ENCODE results near the gene RAPGEF3.

Gene RAPGEF3

GRCh38 chr12:47790676-47791350 is 32.1 kb upstream of the RAPGEF3 start:
- no peak for DNase-seq

- DNase-seq = no peak
Observed at GRCh38 chr12:47789712-47790489, 31.2 kb upstream of the RAPGEF3 start.

- no peak for DNase-seq
Observed at GRCh38 chr12:47789141-47789540, 30.5 kb upstream of the RAPGEF3 start.

DNA sequence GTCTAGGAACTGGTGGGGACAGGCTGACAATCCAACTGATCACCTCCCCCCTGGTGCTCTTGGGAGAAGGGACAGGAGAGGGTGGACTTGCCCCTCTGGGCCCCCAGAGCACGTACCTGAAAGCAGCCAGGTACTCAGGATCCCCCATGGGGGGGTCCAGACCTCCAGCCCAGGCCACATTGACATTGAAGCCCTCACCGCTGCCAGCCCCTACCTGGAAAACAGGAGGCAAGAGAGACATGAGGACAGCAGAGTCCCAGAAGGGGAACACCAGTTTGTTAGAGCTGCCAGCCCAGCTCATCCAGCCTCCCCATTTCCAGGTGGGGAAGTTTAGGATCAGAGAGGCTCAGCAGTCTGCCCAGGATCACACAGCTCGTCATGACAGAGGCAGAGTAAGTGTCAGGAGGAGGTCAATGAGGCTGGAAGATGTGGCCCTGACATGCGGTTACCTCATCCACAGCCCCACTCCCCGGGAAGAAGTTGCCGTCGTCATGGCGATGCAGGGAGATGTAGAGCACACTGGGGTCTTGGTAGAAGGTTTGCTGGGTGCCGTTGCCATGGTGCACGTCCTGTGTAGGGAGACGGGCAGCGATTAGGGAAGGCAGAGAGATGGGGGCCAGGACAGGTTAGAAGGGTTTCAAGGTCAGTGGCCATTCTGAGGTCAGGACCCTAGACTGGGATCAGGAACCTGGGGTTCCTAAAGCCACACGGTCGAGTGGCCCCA is 29.1 kb upstream of the RAPGEF3 start:
- no peak for DNase-seq

GRCh38 chr12:47786662-47787280 is 28.1 kb upstream of the RAPGEF3 start:
- no peak for DNase-seq

- no peak for DNase-seq
Observed at GRCh38 chr12:47785887-47786661, 27.4 kb upstream of the RAPGEF3 start.

DNA sequence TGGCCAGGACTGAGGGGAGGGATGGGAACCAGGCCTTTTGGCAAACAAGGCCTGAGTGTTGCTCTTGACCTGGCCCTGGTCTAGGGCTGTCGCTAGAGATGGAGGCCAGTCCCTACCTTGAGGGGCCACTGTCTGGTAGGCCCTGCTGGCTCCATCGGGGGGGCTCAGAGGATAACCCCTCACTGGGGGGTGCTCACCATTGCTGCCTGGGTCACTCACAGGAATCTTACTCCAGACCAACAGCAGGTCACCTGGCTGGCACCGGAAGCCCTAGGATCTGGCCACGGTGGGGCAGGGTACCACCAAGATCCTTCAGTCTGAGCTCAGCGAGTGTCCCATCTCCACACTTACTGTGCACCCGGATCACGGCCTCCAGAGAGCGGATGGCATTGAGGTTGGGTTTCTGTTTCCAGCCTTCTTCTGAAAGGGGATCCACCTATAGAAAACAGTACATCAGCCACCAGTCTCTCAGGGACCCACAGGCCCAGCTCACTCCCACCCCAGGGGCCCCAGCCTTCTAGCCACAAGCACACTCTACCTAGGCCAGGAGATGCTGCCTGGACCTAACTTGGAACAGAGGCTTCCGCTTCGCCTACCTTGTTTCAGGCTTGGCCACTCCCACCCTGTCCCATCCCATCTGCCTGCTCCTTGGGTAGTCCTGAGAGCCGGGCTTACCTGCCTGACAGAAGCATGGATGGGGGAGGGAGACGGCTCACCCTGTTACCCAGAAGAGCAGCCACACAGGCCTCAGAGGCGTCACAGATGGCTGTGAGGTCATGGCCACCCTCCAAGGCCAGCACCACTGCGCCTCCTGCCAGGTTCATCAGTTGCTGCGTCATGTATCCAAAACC is 26.6 kb upstream of the RAPGEF3 start:
- DNase-seq = no peak

- no peak for DNase-seq
Observed at GRCh38 chr12:47783821-47784819, 25.4 kb upstream of the RAPGEF3 start.

GRCh38 chr12:47783024-47783755 is 24.5 kb upstream of the RAPGEF3 start:
- no peak for DNase-seq

GRCh38 chr12:47782372-47782770 is 23.7 kb upstream of the RAPGEF3 start:
- no peak for DNase-seq

- peak; percentile 90 for DNase-seq
Observed at GRCh38 chr12:47781479-47782371, 23.0 kb upstream of the RAPGEF3 start.

- DNase-seq = no peak
Observed at GRCh38 chr12:47779943-47780504, 21.3 kb upstream of the RAPGEF3 start.

- DNase-seq = peak; percentile 69
Observed at GRCh38 chr12:47779301-47779942, 20.7 kb upstream of the RAPGEF3 start.

- DNase-seq = no peak
Observed at GRCh38 chr12:47778881-47779280, 20.2 kb upstream of the RAPGEF3 start.

DNA sequence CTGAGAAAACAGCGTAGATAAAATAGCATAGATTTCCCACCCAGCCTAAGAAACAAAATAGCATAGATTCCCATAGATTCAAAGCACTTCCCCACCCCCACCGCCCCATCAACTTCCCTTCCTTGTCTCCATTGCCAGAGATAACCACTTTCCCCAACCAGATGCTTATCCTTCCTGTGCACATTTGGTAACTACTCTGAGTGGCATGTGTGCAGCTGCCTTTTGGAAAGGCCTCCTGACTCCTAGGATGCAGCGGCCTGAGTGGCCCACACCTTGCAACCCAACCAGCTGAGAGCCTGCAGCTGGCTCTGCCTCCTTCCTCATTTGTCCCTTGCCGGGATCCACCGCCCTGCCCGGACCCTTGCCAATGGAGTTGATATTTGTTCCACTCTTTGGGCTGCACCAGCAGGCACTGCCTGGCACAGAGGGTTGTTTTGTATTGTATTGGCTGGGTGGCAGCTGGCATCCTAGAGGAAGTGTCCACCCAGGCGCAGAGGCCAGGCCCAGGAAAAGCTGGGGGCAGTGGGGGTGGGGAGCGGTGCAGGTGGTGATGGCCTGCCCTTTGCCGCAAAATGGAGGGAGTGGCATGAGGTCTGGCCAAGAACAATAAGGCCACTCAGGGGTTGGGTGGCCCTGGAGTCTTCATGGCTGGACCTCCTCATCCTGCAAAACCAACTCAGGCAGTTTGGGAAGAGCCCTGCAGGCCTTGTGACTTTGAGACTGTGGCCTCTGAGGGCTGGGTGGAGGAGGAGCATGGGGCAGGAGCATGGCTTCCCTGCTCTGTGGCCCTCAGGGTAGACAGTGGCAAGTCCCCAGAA is 19.3 kb upstream of the RAPGEF3 start:
- DNase-seq = no peak

DNA sequence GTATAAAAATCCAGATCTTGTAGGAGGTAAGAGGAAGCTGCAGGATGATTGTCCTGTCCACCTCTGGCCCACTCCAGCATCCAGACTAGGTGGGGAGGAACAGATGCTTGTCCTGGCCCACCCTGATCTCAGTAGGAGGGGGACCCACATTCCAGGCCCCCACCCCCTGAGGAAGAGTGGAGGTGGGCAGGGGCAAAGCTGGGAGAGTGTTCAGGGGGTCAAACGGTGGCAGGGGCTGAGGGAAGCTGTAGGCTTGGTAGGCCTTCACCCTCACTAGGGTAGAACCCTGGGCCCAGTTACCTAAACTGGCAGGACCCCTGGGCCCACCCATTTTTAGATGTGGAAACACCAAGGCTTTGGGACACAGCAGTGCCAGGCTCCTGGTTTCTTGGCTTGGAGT is 18.5 kb upstream of the RAPGEF3 start:
- no peak for DNase-seq

All from NCI-H526 treated with DMSO at 0.1 percent for 48 hours (cell line).